Esophagus squamous epithelium (tissue), 5 donors: ENCODE measurements around the gene SYT1. TPM values are rescaled to one million over a fixed set of nuclear protein-coding genes. Genes with fewer than 3 reads are reported as not detected.

Experiments
- DNase-seq: peaks from one replicate; lab custom pipeline; 2025; lab: John Stamatoyannopoulos, UW
- H3K27ac ChIP-seq, 4 donors: fragments of 200-600 bp; sonication (generic); one replicate each; pipeline ENCODE4 v1.5.1; 2016 to 2019; ENCODE audit warnings: mild to moderate bottlenecking in 1 of 4
- H3K27me3 ChIP-seq, 4 donors: fragments of 200-600 bp; sonication (generic); 1 replicate in 3 of 4; 2 replicates in 1 of 4; pipeline versions ENCODE4 v1.5.1 to v1.6.0; 2017 to 2021; ENCODE audit warnings: antibody characterized with exemption in 1 of 4
- H3K36me3 ChIP-seq, 3 donors: fragments of 200-600 bp; sonication (generic); one replicate each; pipeline ENCODE4 v1.5.1; 2016 to 2019
- H3K4me1 ChIP-seq, 3 donors: fragments of 200-600 bp; sonication (generic); one replicate each; pipeline ENCODE4 v1.5.1; 2017 to 2019
- H3K4me3 ChIP-seq, 4 donors: fragments of 200-600 bp; sonication (generic); 1 replicate in 3 of 4; 2 replicates in 1 of 4; pipeline ENCODE4 v1.5.1; 2016 to 2019; ENCODE audit warnings: mild to moderate bottlenecking in 2 of 4, moderate library complexity in 1 of 4
- H3K9me3 ChIP-seq, 3 donors: fragments of 200-600 bp; sonication (generic); one replicate each; pipeline ENCODE4 v1.5.1; 2016 to 2019
- CTCF ChIP-seq, 6 experiments: fragments of 450-650 bp in 4 of 6; fragments of 200-600 bp in 2 of 6; sonication (generic) in 2 of 6; IDR thresholded peaks; one replicate each; pipeline ENCODE4 v1.5.1; 2016 to 2019; ENCODE audit warnings: antibody characterized with exemption in 6 of 6, mild to moderate bottlenecking in 4 of 6, moderate library complexity in 4 of 6
- POLR2A ChIP-seq, 4 donors: fragments of 450-650 bp; IDR thresholded peaks; one replicate each; pipeline ENCODE4 v1.6.1; 2017; ENCODE audit warnings: antibody characterized with exemption in 4 of 4, mild to moderate bottlenecking in 4 of 4, moderate library complexity in 3 of 4
- WGBS, 2 donors: methylation state at CpG; one replicate each; pipeline ENCODE4 v1.1.5; 2018; 5-methylcytosine and 5-hydroxymethylcytosine counted together
- intact Hi-C: fragments of 100-400 bp; cut with DNase I; formaldehyde crosslinking; loops from one replicate; pipeline ENCODE4 v1.15.0; 2022
- total RNA-seq, 4 donors: library from RNA; depleted of rRNA; stranded (reverse); fragments of >200 nt; gene quantifications; one replicate each; pipeline ENCODE4 v1.1.0, GENCODE V29; 2016
- donor health status: DM: yes; HTN: yes; CAD: no.

The SYT1 gene
- total RNA-seq, 4 donors from 2014 or later = 0.26 to 2.7 TPM; not detected in 2

- no peak for DNase-seq
- 71 to 96% methylated on average over 1 of the region's 1 CpG for WGBS, 2 donors
- no peaks in the 10 kb centered on the region for H3K4me1 ChIP-seq
- no peaks in the 10 kb centered on the region for H3K27me3 ChIP-seq
- H3K4me3 ChIP-seq = no peak overlapping the region
- TF ChIP-seq POLR2A (IDR thresholded peaks at IDR 0.05) (no peak), CTCF (IDR thresholded peaks at IDR 0.05) (no peak)
- H3K9me3 ChIP-seq = no peaks in the 10 kb centered on the region
- intact Hi-C loops = no loop called here
- H3K36me3 ChIP-seq = no peaks in the 10 kb centered on the region
- no peak overlapping the region for H3K27ac ChIP-seq
These were observed 88.0 kb downstream of the SYT1 start for GRCh38 chr12:78952552-78952929.

DNA sequence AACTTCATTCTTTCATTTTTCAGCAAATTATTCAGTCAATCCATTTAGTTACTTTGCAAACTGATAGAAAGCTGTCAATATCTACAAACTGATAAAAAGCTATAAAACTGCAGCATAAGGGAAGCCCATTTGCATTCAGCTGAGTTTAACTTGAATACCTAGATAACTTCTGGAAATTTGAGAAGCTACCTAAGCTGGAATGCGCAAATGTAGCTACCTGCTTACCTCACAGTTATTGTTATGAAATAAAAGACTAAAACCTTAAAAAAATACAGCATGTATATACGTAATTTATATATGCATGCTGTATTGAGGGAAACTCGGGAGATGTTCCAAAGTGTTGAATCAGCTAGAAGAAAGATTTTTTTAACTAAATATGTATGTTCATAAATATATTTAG lies 94.4 kb downstream of the SYT1 start:
- H3K4me3 ChIP-seq = no peak overlapping the region
- intact Hi-C loops = no loop called here
- TF ChIP-seq CTCF (IDR thresholded peaks at IDR 0.05) (no peak), POLR2A (IDR thresholded peaks at IDR 0.05) (no peak)
- H3K4me1 ChIP-seq = no peaks in the 10 kb centered on the region
- DNase-seq = no peak
- H3K27me3 ChIP-seq = no peaks in the 10 kb centered on the region
- no peak overlapping the region for H3K27ac ChIP-seq
- 60 to 72% methylated on average over 3 of the region's 3 CpGs for WGBS, 2 donors
- no peaks in the 10 kb centered on the region for H3K9me3 ChIP-seq
- H3K36me3 ChIP-seq = no peaks in the 10 kb centered on the region

DNA sequence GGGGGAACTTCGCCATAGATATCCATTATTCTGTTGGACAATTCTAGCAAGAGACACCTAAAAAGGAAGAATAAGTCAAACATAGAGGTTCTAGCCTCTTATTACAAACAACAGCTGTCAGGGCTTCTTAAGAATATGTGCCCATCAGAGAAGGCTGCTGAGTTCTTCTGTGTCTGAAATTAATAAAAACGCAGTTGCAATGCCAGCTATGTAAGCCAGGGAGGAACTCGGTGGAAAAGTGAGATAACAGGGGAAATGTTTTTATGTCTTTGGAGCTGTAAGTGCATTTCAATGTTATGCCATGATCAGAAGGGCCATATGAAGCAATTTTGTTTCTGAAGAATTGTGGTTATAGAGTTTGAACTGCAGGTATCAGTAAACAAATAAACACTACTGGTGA lies 95.0 kb downstream of the SYT1 start:
- WGBS, 2 donors = 68 to 87% methylated on average over 3 of the region's 3 CpGs
- Histone ChIP-seq H3K4me3 (no peak overlapping the region), H3K36me3 (no peaks in the 10 kb centered on the region), H3K9me3 (no peaks in the 10 kb centered on the region), H3K27ac (no peak overlapping the region), H3K4me1 (no peaks in the 10 kb centered on the region), H3K27me3 (no peaks in the 10 kb centered on the region)
- intact Hi-C loops = no loop called here
- no peak for DNase-seq
- no peak for TF ChIP-seq CTCF (IDR thresholded peaks at IDR 0.05)
- TF ChIP-seq POLR2A (IDR thresholded peaks at IDR 0.05) = no peak

- intact Hi-C loops = no loop called here
- no peak overlapping the region for H3K27ac ChIP-seq
- H3K4me3 ChIP-seq = no peak overlapping the region
- DNase-seq = no peak
- no peaks in the 10 kb centered on the region for H3K36me3 ChIP-seq
- WGBS, 2 donors = 88 to 89% methylated on average over 2 of the region's 2 CpGs
- no peaks in the 10 kb centered on the region for H3K9me3 ChIP-seq
- TF ChIP-seq POLR2A (IDR thresholded peaks at IDR 0.05) = no peak
- TF ChIP-seq CTCF (IDR thresholded peaks at IDR 0.05) = no peak
- H3K4me1 ChIP-seq = no peaks in the 10 kb centered on the region
- no peaks in the 10 kb centered on the region for H3K27me3 ChIP-seq
These were observed 96.6 kb downstream of the SYT1 start for GRCh38 chr12:78961171-78961570.

GRCh38 chr12:78963439-78964227 lies 99.1 kb downstream of the SYT1 start:
- H3K36me3 ChIP-seq = no peaks in the 10 kb centered on the region
- 43 to 89% methylated on average over 1 of the region's 1 CpG for WGBS, 2 donors
- intact Hi-C loops = no loop called here
- DNase-seq = no peak
- no peaks in the 10 kb centered on the region for H3K9me3 ChIP-seq
- H3K4me3 ChIP-seq = no peak overlapping the region
- TF ChIP-seq CTCF (IDR thresholded peaks at IDR 0.05) (no peak), POLR2A (IDR thresholded peaks at IDR 0.05) (no peak)
- H3K27me3 ChIP-seq = no peaks in the 10 kb centered on the region
- no peaks in the 10 kb centered on the region for H3K4me1 ChIP-seq
- H3K27ac ChIP-seq = no peak overlapping the region
